ENCODE data around the gene FAM227A.

DNA sequence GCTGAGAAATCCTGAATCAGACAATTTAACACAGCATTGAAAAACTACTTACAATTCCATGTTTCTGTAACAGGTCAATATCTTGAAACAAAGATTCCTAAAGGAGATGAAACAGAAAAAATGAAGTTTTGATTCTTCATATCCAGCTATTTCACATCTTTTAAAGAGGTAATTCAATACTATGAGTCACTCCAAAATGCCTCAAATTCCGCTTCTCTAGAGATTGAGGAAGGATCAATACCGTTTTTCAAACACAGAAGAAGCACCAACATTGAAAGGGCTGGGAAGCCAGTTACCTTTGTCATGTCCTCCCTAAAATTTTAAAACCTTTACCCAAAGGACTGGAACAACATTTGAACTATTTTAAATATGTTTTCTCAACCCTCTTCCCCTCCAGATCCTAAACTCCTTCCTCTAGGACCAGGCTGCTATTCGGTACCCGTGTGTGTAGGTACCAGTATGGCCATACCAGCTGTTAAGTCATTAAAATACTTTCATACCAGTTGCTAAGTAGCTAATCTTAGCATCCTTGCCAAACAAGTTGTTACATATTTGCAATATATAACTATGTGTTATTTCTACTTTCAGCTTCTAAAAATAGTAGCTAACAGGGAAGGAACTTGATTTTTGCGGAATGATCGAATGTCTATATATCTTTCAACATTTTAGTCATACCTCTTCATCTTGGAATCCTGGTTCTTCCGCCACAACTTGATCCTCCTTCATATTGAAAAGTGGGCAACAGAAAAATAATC is 88.5 kb downstream of the FAM227A start:
- TF ChIP-seq, protein P1, sequence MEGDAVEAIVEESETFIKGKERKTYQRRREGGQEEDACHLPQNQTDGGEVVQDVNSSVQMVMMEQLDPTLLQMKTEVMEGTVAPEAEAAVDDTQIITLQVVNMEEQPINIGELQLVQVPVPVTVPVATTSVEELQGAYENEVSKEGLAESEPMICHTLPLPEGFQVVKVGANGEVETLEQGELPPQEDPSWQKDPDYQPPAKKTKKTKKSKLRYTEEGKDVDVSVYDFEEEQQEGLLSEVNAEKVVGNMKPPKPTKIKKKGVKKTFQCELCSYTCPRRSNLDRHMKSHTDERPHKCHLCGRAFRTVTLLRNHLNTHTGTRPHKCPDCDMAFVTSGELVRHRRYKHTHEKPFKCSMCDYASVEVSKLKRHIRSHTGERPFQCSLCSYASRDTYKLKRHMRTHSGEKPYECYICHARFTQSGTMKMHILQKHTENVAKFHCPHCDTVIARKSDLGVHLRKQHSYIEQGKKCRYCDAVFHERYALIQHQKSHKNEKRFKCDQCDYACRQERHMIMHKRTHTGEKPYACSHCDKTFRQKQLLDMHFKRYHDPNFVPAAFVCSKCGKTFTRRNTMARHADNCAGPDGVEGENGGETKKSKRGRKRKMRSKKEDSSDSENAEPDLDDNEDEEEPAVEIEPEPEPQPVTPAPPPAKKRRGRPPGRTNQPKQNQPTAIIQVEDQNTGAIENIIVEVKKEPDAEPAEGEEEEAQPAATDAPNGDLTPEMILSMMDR (IDR thresholded peaks at IDR 0.05; ENCODE audit: low read depth, low read length), result no peak
- TF ChIP-seq, protein P2, sequence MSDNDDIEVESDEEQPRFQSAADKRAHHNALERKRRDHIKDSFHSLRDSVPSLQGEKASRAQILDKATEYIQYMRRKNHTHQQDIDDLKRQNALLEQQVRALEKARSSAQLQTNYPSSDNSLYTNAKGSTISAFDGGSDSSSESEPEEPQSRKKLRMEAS (IDR thresholded peaks at IDR 0.05; ENCODE audit: low read depth, low read length), result no peak
- no peak for TF ChIP-seq POLR2A (IDR thresholded peaks at IDR 0.05; ENCODE audit: extremely low read depth, insufficient read length)
